GM12875 (cell line): Measurements from ENCODE around the gene KCTD17.
A peak's percentile ranks its signal among the peaks of the same experiment; 100 is the strongest.

Experiments used
- H3K4me3 ChIP-seq: one replicate; pipeline ENCODE4 v1.5.1; 2011; ENCODE audit warnings: low read depth, low read length, control low read depth
- CTCF ChIP-seq: IDR thresholded peaks from 2 replicates; pipeline ENCODE4 v1.5.1; 2011; ENCODE audit warnings: low read depth, mild to moderate bottlenecking, control low read depth, inconsistent platforms, low read length, moderate library complexity, borderline replicate concordance; ENCODE audit not compliant: insufficient read depth

The KCTD17 gene

GRCh38 chr22:37015587-37015878, 36.0 kb upstream of the KCTD17 start:
- TF ChIP-seq CTCF = no peak
- H3K4me3 ChIP-seq = no peak overlapping the region

GRCh38 chr22:37016134-37016910, 35.2 kb upstream of the KCTD17 start:
- no peak overlapping the region for H3K4me3 ChIP-seq
- TF ChIP-seq CTCF = no peak

GRCh38 chr22:37017356-37017755, 34.2 kb upstream of the KCTD17 start:
- no peak for TF ChIP-seq CTCF
- no peak overlapping the region for H3K4me3 ChIP-seq

- no peak for TF ChIP-seq CTCF
Measured at GRCh38 chr22:37018086-37018814, 33.3 kb upstream of the KCTD17 start.

GRCh38 chr22:37018815-37019308, 32.7 kb upstream of the KCTD17 start:
- peak overlapping the region; percentile 92 for H3K4me3 ChIP-seq
- TF ChIP-seq CTCF = no peak

More at GRCh38 chr22:37018086-37018814, 33.3 kb upstream of the KCTD17 start:
- H3K4me3 ChIP-seq = peak overlapping the region; percentile 92

- H3K4me3 ChIP-seq = peak within 1 kb of the TSS; percentile 92
- peak; percentile 28; the same call in 1 of the 2 replicates for TF ChIP-seq CTCF
Measured at GRCh38 chr22:37019309-37020191, 32.0 kb upstream of the KCTD17 start, which contains the start of the genes MPST and TST. Gene MPST, plus strand, starts transcription at chr22:37019742. Its CDS starts 95 bp downstream, at chr22:37019837. Gene TST, minus strand, starts transcription at chr22:37019447. Its CDS starts 715 bp downstream, at chr22:37018732.
